CD4-positive, alpha-beta T cell (primary cell): ENCODE results near the gene ERC2. TPM values are rescaled to one million over a fixed set of nuclear protein-coding genes. Genes with fewer than 3 reads are reported as not detected.

ENCODE experiments used
- ATAC-seq: fragments of 200-7000 bp; cut with Tn5 transposase; one replicate; pipeline ENCODE4 v1.10.0; 2022; ENCODE audit warnings: mild to moderate bottlenecking; ENCODE audit not compliant: poor library complexity
- CTCF ChIA-PET: fragments of 350-600 bp; sonication (Branson Sonifier 250); formaldehyde crosslinking; loops from one replicate; lab custom pipeline; 2021; ENCODE audit warnings: antibody characterized with exemption, inconsistent platforms; lab: Charles Lee
- POLR2A ChIA-PET: fragments of 350-600 bp; sonication (Branson Sonifier 250); formaldehyde crosslinking; loops from one replicate; lab custom pipeline; 2021; ENCODE audit warnings: antibody characterized with exemption, inconsistent platforms; lab: Charles Lee
- DNase-seq, 14 experiments: peaks; one replicate each; pipeline ENCODE4 v3.0.0-alpha.2; 2013 to 2020; ENCODE audit warnings: mixed read lengths in 2 of 14
- H3K27ac ChIP-seq, 2 donors: one replicate each; pipeline versions ENCODE4 v1.5.1 to v1.7.0; 2013; ENCODE audit warnings: low read length in 2 of 2, low read depth in 1 of 2, mild to moderate bottlenecking in 1 of 2
- H3K27me3 ChIP-seq, 2 experiments: 1 replicate in 1 of 2; 2 replicates in 1 of 2; pipeline versions ENCODE4 v1.6.1 to v1.7.0; 2013; ENCODE audit warnings: low read length in 2 of 2, control low read depth in 1 of 2, mild to moderate bottlenecking in 1 of 2, moderate library complexity in 1 of 2; ENCODE audit not compliant: insufficient read depth in 2 of 2, control insufficient read depth in 1 of 2
- H3K36me3 ChIP-seq: one replicate; pipeline ENCODE4 v1.6.1; 2013; ENCODE audit warnings: low read length, control low read depth; ENCODE audit not compliant: insufficient read depth
- H3K4me1 ChIP-seq: one replicate; pipeline ENCODE4 v1.6.1; 2013; ENCODE audit warnings: low read length, control low read depth; ENCODE audit not compliant: insufficient read depth
- H3K4me3 ChIP-seq: one replicate; pipeline ENCODE4 v1.5.1; 2013; ENCODE audit warnings: mild to moderate bottlenecking, low read length, moderate library complexity
- H3K9me3 ChIP-seq, 2 experiments: 1 replicate in 1 of 2; 2 replicates in 1 of 2; pipeline versions ENCODE4 v1.6.1 to v1.7.0; 2013; ENCODE audit warnings: low read length in 2 of 2, mild to moderate bottlenecking in 2 of 2, control low read depth in 1 of 2, moderate library complexity in 1 of 2; ENCODE audit not compliant: control insufficient read depth in 1 of 2, insufficient read depth in 1 of 2
- H3K27ac Mint-ChIP-seq: one replicate; pipeline ENCODE4 v1.8.0; 2020; ENCODE audit warnings: mixed read lengths
- H3K27me3 Mint-ChIP-seq: one replicate; pipeline ENCODE4 v1.8.0; 2021; ENCODE audit warnings: mixed read lengths
- H3K36me3 Mint-ChIP-seq: one replicate; pipeline ENCODE4 v1.8.0; 2021; ENCODE audit warnings: low read depth, mixed read lengths
- H3K4me1 Mint-ChIP-seq: one replicate; pipeline ENCODE4 v1.8.0; 2021; ENCODE audit warnings: low read depth, mixed read lengths
- H3K4me3 Mint-ChIP-seq: one replicate; pipeline ENCODE4 v1.8.0; 2020; ENCODE audit warnings: mild to moderate bottlenecking, mixed read lengths
- H3K9me3 Mint-ChIP-seq: one replicate; pipeline ENCODE4 v1.8.0; 2020; ENCODE audit warnings: mixed read lengths
- CTCF ChIP-seq: fragments of 200-600 bp; IDR thresholded peaks from one replicate; pipeline ENCODE4 v1.8.0; 2022; ENCODE audit warnings: antibody characterized with exemption, mild to moderate bottlenecking
- intact Hi-C, 2 experiments: fragments of 100-400 bp; cut with DNase I in 1 of 2; cut with micrococcal nuclease in 1 of 2; formaldehyde crosslinking; loops; one replicate each; pipeline versions ENCODE4 v1.15.1 to v1.9.0; 2023 to 2025; cut with DNase I, micrococcal nuclease
- total RNA-seq, 174 experiments: library from RNA in 2 of 174; stranded (reverse) in 2 of 174; gene quantifications; one replicate each; pipeline ENCODE4 v1.2.3 and lab custom pipeline; 2021 to 2026

The ERC2 gene
- total RNA-seq, 2 experiments from 2014 or later, result not detected

GRCh38 chr3:56321383-56321782, 146.9 kb downstream of the ERC2 start:
- no peak overlapping the region for H3K4me3 ChIP-seq
- no peaks in the 10 kb centered on the region for H3K9me3 ChIP-seq
- no peak for ATAC-seq
- H3K27me3 Mint-ChIP-seq, result peaks cover 14% of the 10 kb centered on the region
- intact Hi-C loops, result no loop called here
- no peaks in the 10 kb centered on the region for H3K9me3 Mint-ChIP-seq
- H3K4me3 Mint-ChIP-seq, result no peak overlapping the region
- H3K4me1 ChIP-seq, result no peaks in the 10 kb centered on the region
- POLR2A ChIA-PET, result no interaction called here
- no peaks in the 10 kb centered on the region for H3K36me3 Mint-ChIP-seq
- TF ChIP-seq CTCF, result no peak
- no peak overlapping the region for H3K27ac Mint-ChIP-seq
- H3K4me1 Mint-ChIP-seq, result no peaks in the 10 kb centered on the region
- no peaks in the 10 kb centered on the region for H3K36me3 ChIP-seq
- DNase-seq, result no peak
- H3K27ac ChIP-seq, result no peak overlapping the region
- CTCF ChIA-PET, result no interaction called here
- H3K27me3 ChIP-seq, result no peaks in the 10 kb centered on the region

DNA sequence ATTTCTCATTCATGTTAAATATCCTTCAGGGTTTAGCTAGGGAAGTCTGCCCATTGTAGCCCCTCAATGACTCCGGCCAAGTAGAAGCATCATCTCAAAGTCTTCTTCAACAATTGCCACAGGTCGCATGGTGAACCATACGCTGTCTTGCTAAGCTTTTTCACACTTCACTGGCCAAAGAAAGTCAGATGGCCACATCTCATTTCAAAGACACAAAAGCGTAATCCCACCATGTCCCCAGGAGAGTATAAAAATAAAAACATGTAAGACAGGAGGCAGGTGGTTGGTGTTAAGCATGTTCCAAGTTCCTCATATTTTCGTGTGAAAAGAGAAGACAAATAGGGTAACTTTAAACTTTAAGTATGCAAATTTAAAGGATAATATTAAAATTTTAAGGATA, 147.4 kb downstream of the ERC2 start:
- Mint-ChIP-seq H3K9me3 (no peaks in the 10 kb centered on the region), H3K4me3 (no peak overlapping the region), H3K27ac (no peak overlapping the region), H3K36me3 (no peaks in the 10 kb centered on the region), H3K27me3 (peaks cover 13% of the 10 kb centered on the region), H3K4me1 (no peaks in the 10 kb centered on the region)
- intact Hi-C loops, result no loop called here
- H3K4me3 ChIP-seq, result no peak overlapping the region
- ATAC-seq, result no peak
- no peaks in the 10 kb centered on the region for H3K4me1 ChIP-seq
- H3K36me3 ChIP-seq, result no peaks in the 10 kb centered on the region
- H3K27me3 ChIP-seq, result no peaks in the 10 kb centered on the region
- no peak for TF ChIP-seq CTCF
- no peak for DNase-seq
- ChIA-PET POLR2A (no interaction called here), CTCF (no interaction called here)
- no peak overlapping the region for H3K27ac ChIP-seq
- H3K9me3 ChIP-seq, result no peaks in the 10 kb centered on the region

- H3K9me3 Mint-ChIP-seq, result no peaks in the 10 kb centered on the region
- Histone ChIP-seq H3K27me3 (no peaks in the 10 kb centered on the region), H3K9me3 (no peaks in the 10 kb centered on the region), H3K4me3 (no peak overlapping the region), H3K36me3 (no peaks in the 10 kb centered on the region), H3K4me1 (no peaks in the 10 kb centered on the region), H3K27ac (no peak overlapping the region)
- ChIA-PET CTCF (interaction anchor here (0.7 kb wide), 1 partner anchor 14 kb away, joined by 3 read pairs; no protein-coding TSS in a partner anchor), POLR2A (no interaction called here)
- no peak overlapping the region for H3K27ac Mint-ChIP-seq
- H3K36me3 Mint-ChIP-seq, result no peaks in the 10 kb centered on the region
- TF ChIP-seq CTCF, result no peak
- no peak overlapping the region for H3K4me3 Mint-ChIP-seq
- no peak for DNase-seq
- intact Hi-C loops, result no loop called here
- peaks cover 5% of the 10 kb centered on the region for H3K27me3 Mint-ChIP-seq
- ATAC-seq, result no peak
- no peaks in the 10 kb centered on the region for H3K4me1 Mint-ChIP-seq
These were observed 149.4 kb downstream of the ERC2 start for GRCh38 chr3:56318891-56319290.
